NCI-H2227 (cell line): ENCODE results near the gene PRKACB.
"Not testable (repeated sequence)": the region's sequence is repeated elsewhere in the genome, so short reads cannot be mapped to it uniquely, and the experiment has no call there.

Experiments
- DNase-seq: peaks from one replicate; lab custom pipeline; 2025; ENCODE audit not compliant: unreplicated experiment; lab: John Stamatoyannopoulos, UW

Gene PRKACB

DNA sequence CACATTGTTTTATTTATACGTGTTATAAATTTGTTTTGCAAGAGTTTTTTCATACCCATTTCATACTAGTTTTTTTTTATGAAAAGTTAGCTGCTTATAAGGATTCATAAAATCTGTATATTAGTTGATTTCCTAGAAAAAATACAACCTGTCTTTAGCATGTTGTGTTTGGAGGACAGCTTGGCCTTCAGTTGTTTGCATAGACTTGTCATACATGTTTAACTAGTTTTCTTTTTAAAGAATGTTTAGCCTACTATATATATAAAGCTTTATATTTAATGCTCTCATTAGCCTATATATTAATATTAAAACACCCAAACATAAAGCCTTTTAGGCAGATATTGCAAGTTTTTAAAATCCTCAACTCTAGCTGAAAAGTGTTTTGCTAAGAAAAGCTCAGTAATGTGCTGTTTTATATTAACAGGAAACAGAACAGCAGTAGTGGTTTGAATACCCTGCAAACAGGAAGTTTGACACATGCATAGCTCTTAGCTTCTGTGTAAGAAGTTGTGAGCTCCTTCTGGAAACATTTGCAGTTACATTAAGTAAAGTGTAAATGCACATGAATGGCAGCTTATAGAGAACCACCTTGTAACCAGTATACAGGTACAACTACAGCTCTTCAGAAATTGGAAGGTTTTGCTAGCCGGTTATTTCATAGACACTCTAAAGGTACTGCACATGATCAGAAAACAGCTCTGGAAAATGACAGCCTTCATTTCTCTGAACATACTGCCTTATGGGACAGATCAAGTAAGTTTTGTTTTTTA lies at the start of gene PRKACB:
PRKACB (plus strand) TSS at position 476 of the 770 bp plus-strand sequence; CDS start at position 567, 91 bp downstream.
- no peak for DNase-seq

DNA sequence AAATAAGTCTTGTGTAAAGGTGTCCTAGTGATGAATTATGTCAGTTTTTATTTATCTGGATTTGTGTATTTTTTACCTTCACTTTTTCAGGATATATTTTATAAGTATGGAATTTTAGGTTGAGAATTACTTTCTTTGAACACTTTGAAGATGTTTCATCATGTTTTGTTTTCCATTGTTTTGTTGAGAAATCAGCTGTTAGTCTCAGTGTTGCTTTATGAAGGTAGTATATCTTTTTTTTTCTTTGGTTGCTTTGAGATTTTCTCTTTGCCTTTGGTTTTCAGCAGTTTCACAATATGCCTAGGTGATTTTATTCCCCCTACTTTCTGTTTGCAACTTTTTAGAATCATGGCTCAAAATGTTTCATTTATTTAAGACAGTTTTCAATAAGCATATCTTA lies 48.8 kb upstream of the PRKACB start:
- no peak for DNase-seq

DNA sequence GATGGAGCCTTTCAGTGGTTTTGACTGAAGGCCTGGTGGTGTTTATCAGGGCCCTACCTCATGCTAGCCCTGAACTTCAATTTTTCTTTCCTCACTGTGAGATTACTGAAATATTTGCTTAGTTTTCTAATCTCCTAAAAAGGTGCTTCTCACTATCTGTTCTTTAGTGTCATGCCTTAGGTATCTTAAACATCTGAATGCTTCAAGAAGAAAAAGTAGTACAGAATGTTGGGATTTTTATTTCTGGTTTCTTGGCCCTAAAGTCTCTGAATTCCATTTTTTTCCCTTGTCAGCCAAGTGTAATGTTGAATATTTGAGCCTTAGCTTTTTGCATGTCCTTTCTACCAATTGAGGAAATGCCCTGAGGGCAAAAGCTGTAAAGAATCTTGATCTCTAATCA lies 47.9 kb upstream of the PRKACB start:
- DNase-seq, result no peak

DNA sequence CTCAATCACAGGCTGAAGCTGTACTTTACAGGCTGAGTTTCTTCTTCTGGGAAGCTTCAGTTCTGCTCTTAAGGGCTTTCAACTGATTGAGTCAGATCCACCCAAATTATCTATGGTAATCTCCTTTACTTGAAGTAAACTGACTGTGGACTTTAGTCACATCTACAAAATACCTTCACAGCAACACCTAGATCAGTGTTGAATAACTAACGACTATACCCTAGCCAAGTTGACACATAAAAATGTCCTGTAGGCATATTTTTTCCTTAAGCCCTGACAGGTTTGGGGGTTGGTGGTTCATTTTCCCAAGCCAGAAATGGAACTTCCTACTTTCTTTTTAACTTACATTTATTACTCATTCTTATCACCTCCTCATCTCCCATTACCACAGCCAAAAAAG lies 42.9 kb upstream of the PRKACB start:
- DNase-seq, result no peak

DNA sequence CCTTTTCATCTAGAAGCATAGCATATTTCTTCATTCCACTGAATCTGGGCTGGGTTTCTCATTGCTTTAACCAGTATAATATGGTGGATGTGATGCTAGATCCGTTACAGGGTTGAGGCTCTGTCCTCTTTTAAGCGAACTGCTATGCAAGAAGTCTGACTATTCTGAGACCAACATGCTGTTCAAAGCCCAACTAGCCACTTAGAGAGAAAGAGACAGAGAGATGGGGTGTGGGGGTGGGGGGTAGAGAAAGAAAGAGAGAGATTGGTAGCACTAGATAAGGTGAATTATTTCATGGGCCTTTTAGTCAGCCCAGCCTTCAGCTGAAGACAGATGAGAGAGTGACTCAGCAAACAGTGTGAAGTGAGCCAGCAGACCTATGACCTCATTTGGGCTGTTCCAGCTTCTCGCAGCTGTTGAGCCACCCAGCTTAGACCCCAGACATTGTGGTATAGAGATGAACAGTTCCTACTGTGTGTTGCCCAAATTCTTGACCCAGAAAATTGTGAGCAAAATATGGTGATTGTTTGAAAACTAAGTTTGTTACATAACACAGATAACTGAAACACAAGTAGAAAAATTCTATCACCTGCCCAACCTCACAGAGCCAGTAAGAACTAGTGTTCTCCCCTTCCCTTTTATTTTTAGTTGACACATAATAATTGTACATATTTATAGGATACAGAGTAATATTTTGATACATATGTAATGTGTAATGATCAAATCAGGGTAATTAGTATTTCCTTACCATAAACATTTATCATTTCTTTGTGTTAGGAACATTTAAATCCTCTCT lies 40.7 kb upstream of the PRKACB start:
- peak; percentile 53 for DNase-seq

DNA sequence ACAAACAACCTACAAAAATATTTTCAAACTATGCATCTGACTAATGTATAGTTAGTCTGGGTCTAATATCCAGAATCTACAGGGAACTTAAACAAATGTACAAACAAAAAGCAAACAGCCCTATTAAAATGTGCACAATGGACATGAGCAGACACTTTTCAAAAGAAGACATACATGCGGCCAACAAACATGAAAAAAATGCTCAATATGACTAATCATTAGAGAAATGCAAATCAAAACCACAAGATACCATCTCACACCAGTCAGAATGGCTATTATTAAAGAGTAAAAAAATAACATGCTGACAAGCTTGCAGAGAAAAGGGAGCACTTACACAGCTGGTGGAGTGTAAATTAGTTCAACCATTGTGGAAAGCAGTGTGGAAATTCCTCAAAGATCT lies 36.5 kb upstream of the PRKACB start:
- not testable (repeated sequence) for DNase-seq

DNA sequence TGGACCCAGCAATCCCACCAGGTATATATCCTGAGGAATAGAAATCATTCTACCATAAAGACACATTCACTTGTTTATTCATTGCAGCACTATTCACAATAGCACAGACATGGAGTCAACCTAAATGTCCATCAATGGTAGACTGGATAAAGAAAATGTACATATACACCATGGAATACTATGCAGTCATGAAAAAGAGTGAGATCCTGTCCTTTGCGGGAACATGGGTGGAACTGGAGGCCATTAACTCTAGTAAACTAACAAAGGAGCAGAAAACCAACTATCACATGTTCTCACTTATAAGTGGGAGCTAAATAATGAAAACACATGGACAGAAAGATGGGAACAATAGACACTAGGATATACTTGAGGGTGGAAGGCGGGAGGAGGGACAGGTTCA lies 36.1 kb upstream of the PRKACB start:
- DNase-seq, result no peak

DNA sequence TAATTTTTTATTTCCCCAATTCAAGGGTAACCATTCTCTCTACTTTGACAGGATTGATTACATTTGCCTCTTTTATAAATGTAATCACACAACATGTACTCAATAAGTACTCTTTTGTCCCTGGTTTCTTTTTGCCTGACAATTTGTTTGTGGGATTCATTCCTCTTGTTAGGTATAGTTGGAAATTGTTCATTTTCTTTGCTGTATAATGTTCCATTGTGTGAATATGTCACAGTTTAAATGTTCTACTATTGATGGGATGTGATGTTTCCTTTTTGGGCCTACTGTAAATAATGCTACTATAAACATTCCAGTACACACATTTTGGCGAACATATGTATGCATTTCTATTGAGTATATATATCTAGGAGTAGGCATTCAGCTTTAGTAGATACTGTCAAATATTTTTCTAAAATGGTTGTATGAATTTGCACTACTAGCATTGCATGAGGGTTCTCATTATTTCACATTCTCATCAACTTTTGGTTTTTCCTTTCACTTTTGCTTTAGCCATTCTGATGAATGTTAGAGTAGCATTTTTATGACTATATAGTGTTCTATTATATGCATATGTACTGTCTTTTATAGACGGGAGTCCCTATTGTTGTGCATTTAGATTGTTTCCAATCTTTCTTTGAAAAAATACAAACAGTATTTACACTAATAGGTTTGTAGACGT lies 35.0 kb upstream of the PRKACB start:
- DNase-seq, result no peak

DNA sequence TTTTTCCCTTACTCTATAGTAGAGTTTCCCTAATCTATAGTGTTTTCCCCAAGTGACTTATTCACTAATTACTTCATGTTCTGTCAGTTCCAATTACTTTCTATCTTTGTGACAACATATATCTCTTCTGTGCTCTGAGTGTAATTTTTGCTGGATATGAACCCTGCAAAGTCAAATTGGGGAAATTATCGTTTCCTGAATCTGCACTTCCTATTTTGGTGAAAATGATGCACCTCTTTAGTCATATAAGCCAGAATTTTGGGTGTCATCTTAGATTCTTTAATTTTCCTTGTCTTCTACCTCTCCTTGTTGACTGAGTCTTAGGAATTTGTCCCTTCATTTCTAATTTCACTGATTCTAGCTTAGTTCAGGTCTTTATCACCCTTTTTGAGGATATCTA lies 33.4 kb upstream of the PRKACB start:
- DNase-seq, result no peak

DNA sequence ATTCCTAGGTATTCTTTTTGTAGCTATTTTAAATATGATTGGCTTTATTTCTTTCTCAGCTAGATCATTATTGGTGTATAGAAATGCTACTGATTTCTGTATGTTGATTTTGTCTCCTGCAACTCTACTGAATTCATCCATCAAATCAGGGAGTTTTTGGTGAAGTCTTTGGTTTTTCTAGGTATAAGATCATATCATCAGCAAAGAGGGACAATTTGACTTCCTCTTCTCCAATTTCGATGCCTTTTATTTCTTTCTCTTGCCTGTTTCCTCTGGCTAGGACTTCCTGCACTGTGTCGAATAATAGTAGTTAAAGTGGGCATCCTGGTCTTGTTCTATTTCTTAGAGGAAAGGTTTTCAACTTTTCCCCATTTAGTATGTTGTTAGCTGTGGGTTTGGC lies 27.5 kb upstream of the PRKACB start:
- no peak for DNase-seq

DNA sequence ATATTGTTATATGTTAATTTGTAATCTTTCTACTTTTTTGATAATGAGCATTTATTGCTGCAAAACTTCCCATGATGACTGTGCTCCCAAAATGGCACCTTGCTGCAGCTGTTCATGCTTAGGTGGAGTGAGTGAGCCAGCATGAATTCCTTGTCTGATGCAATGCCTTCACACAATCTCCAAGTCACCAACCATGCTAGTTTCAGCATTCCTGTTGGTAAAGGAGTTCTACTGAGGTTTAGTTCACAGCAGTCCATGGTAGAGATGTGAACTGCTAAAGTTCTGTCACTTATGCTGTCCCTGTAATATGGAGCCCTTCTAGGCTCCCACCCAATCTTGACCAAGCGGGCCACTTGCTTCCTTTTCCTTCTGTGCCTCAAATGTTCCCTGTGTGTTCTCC lies 26.2 kb upstream of the PRKACB start:
- no peak for DNase-seq

DNA sequence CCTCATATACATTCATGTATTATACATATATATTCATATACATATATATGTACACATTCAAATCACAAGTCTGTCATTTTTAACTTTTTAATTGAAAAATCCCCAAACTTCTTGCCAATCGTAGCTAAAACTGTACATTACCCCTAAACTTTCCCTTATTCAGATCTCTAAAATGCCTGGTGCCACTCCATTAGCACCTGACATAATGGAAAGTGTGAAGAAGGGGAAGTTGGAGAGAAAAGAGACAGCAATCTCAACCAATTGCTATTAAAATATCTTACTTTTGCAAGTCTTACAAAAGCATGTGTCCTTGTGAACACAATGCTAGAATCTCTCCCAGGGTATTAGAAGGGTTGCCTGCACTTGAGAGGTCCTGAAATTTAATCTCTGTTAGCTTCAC lies 22.7 kb upstream of the PRKACB start:
- DNase-seq, result no peak

DNA sequence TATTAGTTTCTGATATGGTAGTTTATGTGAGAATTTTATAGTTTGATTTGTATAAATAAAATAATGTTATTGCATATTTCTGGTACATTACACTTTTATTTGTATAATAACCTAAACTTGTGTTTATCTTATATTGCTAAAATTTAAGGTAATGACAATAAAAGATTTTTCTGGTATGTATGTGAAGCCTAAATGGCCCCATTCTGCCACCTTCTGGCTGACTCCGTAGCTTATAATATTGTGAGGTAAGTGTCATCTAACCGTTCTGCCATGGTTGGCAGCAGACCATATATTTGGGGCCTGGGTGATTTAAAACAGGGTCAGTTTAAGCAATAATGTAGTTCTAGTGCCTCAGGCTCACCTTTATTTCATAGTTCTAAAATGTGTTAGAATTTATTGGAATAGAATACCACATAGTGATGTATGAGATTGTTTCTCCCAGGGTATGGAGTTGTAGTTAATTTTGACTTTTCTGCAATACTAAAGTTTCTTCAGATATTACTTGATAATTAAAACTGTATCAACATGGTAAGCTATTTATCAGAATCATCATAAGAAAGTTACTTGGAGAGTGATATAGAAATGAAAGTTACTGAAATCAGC lies 21.2 kb upstream of the PRKACB start:
- DNase-seq, result peak; percentile 52

DNA sequence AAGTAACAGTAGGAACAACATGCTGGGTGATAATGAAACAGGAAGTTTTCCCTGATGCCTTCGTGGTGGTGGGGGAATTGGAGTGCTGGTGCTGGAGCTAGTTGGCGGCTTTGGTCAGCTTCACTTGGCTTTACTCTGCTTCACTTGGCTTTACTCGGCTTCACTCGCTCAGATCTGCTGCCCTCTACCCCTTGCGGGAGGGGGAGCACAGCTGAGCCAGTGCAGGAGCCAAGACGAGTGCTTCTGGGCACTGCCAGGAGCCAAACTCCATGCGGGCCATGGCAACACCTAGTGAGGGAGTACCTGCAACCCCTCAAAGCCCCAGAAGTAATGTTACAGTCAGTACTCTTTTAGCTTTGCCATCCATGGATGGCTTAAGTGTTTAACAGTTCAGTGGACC lies 10.6 kb upstream of the PRKACB start:
- DNase-seq, result no peak

DNA sequence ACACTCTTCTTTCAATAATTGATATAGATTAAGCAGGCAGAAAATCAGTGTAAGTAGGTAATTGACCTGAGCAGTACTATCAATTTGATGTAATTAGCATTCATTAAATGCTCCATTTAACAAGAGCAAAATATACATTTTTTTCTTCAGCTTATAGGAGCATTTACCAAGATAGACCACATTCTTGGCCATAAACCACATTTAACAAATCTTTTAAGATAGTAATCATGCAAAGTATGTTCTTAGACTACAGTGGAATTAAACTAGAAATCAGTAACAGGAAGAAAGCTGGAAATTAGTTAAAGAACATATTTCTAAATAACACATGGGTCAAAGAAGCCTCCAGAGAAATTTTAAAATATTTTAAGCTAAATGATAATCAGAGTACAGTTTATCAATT lies 8.7 kb upstream of the PRKACB start:
- no peak for DNase-seq

DNA sequence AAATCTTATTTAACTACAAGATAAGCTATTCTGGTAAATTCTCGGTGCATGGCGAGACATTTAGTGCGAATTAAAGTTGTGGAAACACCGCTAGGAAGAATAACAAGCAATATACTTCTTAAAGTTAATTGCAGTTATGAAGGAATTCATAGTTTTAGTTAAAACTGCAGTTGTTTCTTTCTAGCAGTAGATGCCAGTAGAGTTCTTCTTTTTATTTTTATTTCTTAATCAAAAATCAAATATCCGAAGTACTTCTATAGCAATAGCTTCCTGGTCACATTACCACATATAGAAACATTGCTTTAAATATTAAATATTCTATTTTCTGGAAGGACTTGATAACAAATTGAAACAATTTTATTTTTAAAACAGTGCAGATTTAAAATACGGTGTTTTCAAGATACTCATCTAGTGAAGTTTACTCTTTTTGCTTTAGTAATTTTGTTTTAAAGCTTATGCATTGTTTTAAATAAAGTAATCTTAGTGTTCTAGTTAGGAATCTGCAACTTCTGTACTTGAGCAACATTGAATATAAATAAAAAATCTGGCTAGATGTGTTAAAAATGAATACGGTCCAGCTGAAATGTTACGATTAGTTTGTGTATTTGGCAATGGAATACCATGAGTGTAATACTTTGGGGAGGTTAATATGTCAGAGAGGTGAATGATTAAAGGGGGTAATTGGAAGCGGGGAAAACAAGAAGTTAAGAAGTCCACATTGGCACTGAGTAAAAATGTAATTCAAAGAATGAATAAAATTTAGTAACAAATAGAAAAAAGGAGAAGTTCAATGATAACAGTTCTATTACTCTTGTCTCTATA lies 2.7 kb upstream of the PRKACB start:
- DNase-seq, result peak; percentile 19

DNA sequence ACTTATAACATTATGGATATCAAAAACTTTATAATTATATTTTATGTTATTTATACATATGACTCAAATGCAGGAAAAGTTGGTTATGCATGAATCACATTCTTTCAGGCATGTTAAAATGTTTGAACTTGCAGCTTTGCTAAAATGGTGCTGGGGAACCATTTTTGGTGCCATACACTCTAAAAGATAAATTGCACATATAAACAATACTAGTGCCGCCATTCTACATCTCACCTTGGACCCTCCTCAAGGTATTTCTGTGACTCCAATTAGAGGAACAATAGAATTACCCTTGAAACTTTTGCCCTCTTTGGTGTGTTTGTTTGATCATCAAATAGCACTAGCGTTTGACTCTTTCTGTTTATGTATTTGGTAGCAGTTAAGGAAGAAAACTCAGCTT lies 997 bp downstream of the PRKACB start:
- no peak for DNase-seq

DNA sequence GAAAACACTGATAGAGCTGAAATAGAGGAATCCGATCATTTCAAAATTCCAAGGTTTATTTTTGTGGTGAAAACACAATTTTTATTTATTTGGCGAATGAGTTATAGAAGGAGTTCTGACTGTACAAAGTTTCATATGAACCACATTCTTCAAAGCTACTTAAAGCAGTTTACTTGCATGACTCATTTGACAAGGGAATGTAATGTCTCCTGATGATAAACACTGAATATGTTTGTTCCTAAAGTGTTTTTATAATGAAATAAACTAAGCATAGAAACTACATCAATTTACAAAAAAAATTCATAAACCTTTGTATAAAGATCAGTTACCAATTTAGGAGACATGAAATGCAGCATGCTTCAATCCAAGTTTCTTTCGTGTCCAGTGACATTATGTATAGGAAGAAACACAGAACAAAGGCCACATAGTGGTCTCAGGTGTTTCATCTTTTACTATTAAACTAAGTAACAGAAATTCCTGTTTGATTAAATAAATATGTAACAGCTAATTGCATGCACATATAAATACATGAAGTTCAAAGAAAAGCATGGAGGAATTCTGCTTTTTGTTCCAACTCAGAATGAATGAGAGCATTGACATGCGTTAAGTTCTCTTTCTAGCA lies 2.5 kb downstream of the PRKACB start:
- no peak for DNase-seq

DNA sequence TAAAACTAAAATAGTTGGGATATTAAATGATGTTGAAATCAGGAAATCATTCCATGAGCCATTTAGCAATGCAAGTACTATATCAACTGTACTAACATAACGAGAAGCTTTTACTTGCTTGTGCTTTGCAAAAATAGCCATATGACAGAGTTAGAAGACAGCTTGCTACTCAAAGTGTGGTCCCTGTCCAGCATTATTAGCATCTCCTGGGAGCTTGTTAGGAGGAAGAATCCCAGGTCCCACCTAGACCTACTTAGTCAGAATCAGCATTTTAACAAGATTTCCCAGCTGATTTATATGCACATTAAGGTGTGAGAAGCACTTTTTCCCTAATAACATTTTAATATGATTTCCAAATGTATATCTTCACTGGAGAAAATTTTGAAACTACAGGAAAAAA lies 4.7 kb downstream of the PRKACB start:
- no peak for DNase-seq

DNA sequence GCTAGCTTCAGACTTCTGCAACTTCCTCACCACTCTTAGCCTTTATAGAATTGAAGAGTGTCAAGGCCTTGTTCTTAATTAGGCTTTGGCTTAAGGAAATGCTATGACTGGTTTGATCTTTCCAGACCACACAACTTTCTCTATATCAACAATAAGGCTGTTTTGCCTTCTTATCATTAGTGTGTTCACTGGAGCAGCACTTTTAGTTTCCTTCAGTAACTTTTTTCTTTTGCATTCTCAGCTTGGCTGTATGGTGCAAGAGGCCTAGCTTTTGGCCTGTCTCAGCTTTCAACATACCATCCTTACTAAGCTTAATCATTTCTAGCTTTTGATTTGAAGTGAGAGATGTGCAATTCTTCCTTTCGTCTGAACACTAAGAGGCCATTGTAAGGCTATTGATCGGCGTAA lies 8.6 kb downstream of the PRKACB start:
- DNase-seq, result no peak
